GM12875 (cell line): ENCODE results near the gene PPFIA4.

Source experiments
- H3K4me3 ChIP-seq: one replicate; pipeline ENCODE4 v1.5.1; 2011; ENCODE audit warnings: low read depth, low read length, control low read depth
- TF ChIP-seq, protein P1 (sequence below): IDR thresholded peaks from 2 replicates; pipeline ENCODE4 v1.5.1; 2011; ENCODE audit warnings: low read depth, mild to moderate bottlenecking, control low read depth, inconsistent platforms, low read length, moderate library complexity, borderline replicate concordance; ENCODE audit not compliant: insufficient read depth

PPFIA4 gene

DNA sequence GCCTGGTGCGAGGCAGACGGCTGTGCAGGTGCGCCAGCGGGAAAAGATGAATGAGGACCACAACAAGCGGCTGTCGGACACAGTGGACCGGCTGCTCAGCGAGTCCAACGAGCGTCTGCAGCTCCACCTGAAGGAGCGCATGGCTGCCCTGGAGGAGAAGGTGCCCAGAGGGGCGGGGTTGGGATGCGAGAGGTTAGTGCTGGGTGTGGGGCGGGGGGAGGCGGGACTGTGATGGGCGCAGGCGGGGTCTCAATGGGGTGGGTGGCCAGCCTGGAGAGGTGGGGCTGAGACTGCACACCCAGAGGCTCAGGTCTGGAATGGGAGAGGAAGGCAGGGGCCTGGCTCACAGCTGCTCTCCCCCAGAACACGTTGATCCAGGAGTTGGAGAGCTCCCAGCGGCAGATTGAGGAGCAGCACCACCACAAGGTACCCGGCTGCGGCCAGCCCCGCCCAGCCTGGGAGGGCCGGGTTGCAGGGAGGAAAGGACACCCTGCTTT is 22.3 kb downstream of the PPFIA4 start:
- TF ChIP-seq, protein P1, sequence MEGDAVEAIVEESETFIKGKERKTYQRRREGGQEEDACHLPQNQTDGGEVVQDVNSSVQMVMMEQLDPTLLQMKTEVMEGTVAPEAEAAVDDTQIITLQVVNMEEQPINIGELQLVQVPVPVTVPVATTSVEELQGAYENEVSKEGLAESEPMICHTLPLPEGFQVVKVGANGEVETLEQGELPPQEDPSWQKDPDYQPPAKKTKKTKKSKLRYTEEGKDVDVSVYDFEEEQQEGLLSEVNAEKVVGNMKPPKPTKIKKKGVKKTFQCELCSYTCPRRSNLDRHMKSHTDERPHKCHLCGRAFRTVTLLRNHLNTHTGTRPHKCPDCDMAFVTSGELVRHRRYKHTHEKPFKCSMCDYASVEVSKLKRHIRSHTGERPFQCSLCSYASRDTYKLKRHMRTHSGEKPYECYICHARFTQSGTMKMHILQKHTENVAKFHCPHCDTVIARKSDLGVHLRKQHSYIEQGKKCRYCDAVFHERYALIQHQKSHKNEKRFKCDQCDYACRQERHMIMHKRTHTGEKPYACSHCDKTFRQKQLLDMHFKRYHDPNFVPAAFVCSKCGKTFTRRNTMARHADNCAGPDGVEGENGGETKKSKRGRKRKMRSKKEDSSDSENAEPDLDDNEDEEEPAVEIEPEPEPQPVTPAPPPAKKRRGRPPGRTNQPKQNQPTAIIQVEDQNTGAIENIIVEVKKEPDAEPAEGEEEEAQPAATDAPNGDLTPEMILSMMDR = no peak
- no peak overlapping the region for H3K4me3 ChIP-seq

DNA sequence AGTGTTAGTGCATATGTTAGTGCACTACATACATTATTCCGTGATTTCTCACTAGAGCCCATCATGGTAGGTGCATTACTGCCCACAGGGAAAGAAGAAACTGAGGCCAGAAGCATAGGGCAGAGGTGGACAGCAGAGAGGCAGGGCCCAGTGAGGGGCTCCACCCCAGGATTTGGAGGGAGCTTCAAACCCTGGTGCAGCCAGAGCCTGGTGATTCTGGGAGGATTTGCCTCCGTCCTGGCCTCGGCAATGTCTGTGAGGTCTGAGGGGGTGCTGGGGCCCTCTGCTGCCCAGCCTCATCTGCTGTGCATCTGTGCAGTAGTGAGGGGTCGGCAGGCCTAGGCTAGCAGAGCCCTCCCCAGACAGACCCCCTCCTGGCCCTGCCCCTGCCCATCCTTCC is 22.8 kb downstream of the PPFIA4 start:
- no peak overlapping the region for H3K4me3 ChIP-seq
- TF ChIP-seq, protein P1 = no peak

DNA sequence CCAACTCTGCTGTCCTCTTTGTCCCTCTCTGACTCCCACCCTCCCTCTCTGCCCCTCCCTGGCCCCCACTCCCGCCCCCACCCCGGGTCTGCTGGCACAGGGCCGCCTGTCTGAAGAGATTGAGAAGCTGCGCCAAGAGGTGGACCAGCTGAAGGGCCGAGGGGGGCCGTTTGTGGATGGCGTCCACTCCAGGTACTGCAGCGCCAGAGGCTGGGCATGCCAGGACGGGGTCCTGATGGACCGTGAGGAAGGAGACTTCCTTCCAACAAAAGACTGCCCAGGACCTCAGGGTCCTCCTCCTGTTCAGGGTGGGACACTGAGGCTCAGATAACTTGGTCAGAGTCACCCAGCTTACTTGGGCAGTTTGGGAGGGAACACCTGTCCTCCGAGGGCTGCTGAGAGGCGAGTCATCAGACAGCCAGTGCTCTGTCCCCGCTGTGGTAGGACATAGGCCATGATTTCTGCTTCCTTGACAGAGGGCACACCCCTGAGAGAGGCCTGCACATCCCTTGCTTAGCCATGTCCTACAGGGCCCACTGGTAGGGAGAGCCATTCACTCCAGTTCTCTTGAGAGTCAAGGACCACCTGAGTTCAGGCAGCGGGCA is 23.4 kb downstream of the PPFIA4 start:
- no peak overlapping the region for H3K4me3 ChIP-seq
- TF ChIP-seq, protein P1 = no peak

DNA sequence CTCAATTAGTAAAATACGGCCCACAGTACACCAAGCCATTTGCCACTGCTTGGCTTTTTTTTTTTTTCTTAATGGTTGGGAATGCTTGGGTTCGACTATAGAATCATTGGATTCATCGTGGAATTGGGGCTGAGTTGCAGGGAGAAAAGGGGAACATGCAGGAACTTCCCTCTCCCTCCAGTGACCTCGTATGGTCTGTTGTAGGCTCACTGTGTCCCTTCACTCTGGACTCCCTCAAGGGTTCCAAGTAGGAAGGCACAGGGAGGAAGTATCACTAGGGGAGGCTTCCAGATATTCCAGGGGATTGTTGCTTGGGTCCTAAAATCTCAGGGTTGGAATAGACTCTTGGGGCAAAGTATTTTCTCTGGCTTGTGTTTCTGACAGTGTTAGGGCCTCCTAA is 24.5 kb downstream of the PPFIA4 start:
- H3K4me3 ChIP-seq = no peak overlapping the region
- TF ChIP-seq, protein P1 = no peak

DNA sequence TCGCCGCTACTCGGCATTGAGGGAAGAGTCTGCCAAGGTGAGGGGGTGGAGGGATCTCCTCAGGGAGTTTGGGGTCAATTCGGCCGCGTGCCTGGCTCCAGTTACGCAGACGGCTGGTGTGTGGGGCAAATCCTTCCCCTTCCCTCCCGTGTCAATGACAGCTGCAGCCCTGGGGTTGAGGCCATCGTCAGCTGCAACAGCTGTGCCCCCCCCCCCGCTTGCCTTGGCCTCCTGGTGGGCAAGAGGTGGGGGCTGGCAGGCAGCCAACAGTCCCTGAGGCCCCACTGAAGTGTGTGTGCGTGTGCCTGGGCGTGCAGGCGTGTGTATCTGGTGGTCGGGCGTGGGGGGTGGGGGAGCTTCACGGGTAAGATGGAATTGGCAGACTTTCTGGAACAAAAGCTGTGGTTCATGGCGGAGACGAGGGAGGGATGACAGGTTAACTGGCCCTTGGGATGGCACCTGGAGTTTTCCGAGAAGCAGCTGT is 25.6 kb downstream of the PPFIA4 start:
- TF ChIP-seq, protein P1 = no peak
- no peak overlapping the region for H3K4me3 ChIP-seq

DNA sequence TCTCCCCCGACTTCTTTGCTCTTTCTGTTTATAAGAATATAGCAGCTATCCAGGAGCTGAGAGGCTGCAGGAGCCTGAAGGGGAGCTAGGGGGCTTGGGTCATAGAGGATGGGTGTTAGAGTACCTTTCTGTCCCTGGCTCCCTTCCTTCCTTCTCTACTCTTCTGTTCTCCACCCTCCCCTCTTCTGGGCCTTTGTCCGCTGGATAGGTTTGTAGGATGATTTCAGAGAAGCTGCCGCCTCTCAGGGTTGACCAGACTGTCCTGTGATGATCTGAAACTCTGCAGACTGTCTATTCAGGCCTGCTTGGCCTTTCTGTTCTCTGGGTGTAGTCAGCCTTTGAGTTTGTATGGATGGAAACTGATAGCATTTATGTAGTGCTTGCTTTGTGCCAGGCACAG is 26.3 kb downstream of the PPFIA4 start:
- TF ChIP-seq, protein P1 = no peak
- H3K4me3 ChIP-seq = no peak overlapping the region

DNA sequence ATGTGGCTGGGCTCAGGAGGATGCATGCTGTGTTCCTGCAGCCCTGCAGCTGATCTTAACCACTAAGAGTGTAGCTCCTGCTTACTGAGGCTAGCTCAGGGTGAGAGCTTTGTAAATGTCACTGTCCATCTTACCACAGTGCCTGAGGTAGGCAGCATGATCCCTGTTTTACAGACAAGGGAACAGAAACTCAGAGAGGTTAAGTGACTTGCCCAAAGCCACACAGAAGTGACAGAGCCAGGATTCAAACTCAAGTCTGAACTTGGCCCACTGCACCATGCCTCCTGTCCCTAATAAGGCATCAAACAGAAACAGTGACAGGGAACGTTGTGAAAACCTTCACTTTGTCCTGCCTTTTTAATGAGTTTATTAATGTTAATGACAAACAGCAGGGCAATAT is 27.9 kb downstream of the PPFIA4 start:
- TF ChIP-seq, protein P1 = no peak

More for the DNA sequence above, 27.9 kb downstream of the PPFIA4 start:
- H3K4me3 ChIP-seq = no peak overlapping the region
